T-helper 17 cell (primary cell): Measurements from ENCODE around the gene PTPRN2. TPM values are rescaled to one million over a fixed set of nuclear protein-coding genes. Genes with fewer than 3 reads are reported as not detected.

Experiments
- ATAC-seq: fragments of 150-1000 bp; cut with Tn5 transposase; 2 replicates; pipeline ENCODE4 v1.10.0; 2021; ENCODE audit warnings: mild to moderate bottlenecking, moderate library complexity
- DNase-seq, 3 donors: peaks; one replicate each; pipeline versions ENCODE4 v3.0.0 to v3.0.0-alpha.2; 2020 to 2021
- H3K9me3 ChIP-seq: one replicate; pipeline ENCODE4 v1.7.0; 2013; ENCODE audit warnings: low read length, mild to moderate bottlenecking; ENCODE audit not compliant: control insufficient read depth, poor library complexity, severe bottlenecking
- H3K27ac Mint-ChIP-seq: one replicate; pipeline ENCODE4 v1.8.0; 2022; ENCODE audit warnings: mild to moderate bottlenecking, moderate library complexity, mixed read lengths
- H3K27me3 Mint-ChIP-seq: one replicate; pipeline ENCODE4 v1.8.0; 2022; ENCODE audit warnings: mixed read lengths
- H3K36me3 Mint-ChIP-seq: one replicate; pipeline ENCODE4 v1.8.0; 2022; ENCODE audit warnings: low read depth, mixed read lengths
- H3K4me1 Mint-ChIP-seq: one replicate; pipeline ENCODE4 v1.8.0; 2022; ENCODE audit warnings: mild to moderate bottlenecking, mixed read lengths
- H3K4me3 Mint-ChIP-seq: one replicate; pipeline ENCODE4 v1.8.0; 2022; ENCODE audit warnings: mild to moderate bottlenecking, moderate library complexity, mixed read lengths
- total RNA-seq, 4 donors: library from RNA in 2 of 4; stranded (reverse) in 2 of 4; gene quantifications; one replicate each; pipeline ENCODE4 v1.2.3 and lab custom pipeline; 2022 to 2026

The PTPRN2 gene
- total RNA-seq, 2 donors from 2014 or later = 0.42 to 0.57 TPM

- DNase-seq = no peak
- Mint-ChIP-seq H3K4me1 (no peaks in the 10 kb centered on the region), H3K27ac (no peak overlapping the region), H3K27me3 (no peaks in the 10 kb centered on the region), H3K4me3 (no peak overlapping the region), H3K36me3 (no peaks in the 10 kb centered on the region)
- ATAC-seq = no peak
- H3K9me3 ChIP-seq = no peaks in the 10 kb centered on the region
Observed at GRCh38 chr7:158137516-158138328, 449.9 kb downstream of the PTPRN2 start.

GRCh38 chr7:158135931-158136330 is 451.7 kb downstream of the PTPRN2 start:
- no peak for ATAC-seq
- Mint-ChIP-seq H3K27ac (no peak overlapping the region), H3K4me3 (no peak overlapping the region), H3K4me1 (no peaks in the 10 kb centered on the region), H3K36me3 (no peaks in the 10 kb centered on the region), H3K27me3 (no peaks in the 10 kb centered on the region)
- DNase-seq = no peak
- no peaks in the 10 kb centered on the region for H3K9me3 ChIP-seq

GRCh38 chr7:158134824-158135223 is 452.8 kb downstream of the PTPRN2 start:
- H3K27ac Mint-ChIP-seq = no peak overlapping the region
- no peak for DNase-seq
- H3K9me3 ChIP-seq = no peaks in the 10 kb centered on the region
- no peaks in the 10 kb centered on the region for H3K27me3 Mint-ChIP-seq
- no peaks in the 10 kb centered on the region for H3K36me3 Mint-ChIP-seq
- H3K4me3 Mint-ChIP-seq = no peak overlapping the region
- ATAC-seq = no peak
- no peaks in the 10 kb centered on the region for H3K4me1 Mint-ChIP-seq

- Mint-ChIP-seq H3K36me3 (no peaks in the 10 kb centered on the region), H3K4me1 (no peaks in the 10 kb centered on the region), H3K27me3 (no peaks in the 10 kb centered on the region), H3K27ac (no peak overlapping the region), H3K4me3 (no peak overlapping the region)
- ATAC-seq (no peak), DNase-seq (no peak)
- no peaks in the 10 kb centered on the region for H3K9me3 ChIP-seq
Observed at GRCh38 chr7:158133515-158134271, 453.9 kb downstream of the PTPRN2 start.

GRCh38 chr7:158133057-158133456 is 454.6 kb downstream of the PTPRN2 start:
- H3K36me3 Mint-ChIP-seq = no peaks in the 10 kb centered on the region
- H3K9me3 ChIP-seq = no peaks in the 10 kb centered on the region
- no peak overlapping the region for H3K27ac Mint-ChIP-seq
- DNase-seq (no peak), ATAC-seq (no peak)
- H3K4me3 Mint-ChIP-seq = no peak overlapping the region
- H3K4me1 Mint-ChIP-seq = no peaks in the 10 kb centered on the region
- no peaks in the 10 kb centered on the region for H3K27me3 Mint-ChIP-seq

- no peaks in the 10 kb centered on the region for H3K36me3 Mint-ChIP-seq
- DNase-seq = no peak
- no peak overlapping the region for H3K27ac Mint-ChIP-seq
- H3K27me3 Mint-ChIP-seq = no peaks in the 10 kb centered on the region
- no peaks in the 10 kb centered on the region for H3K9me3 ChIP-seq
- no peaks in the 10 kb centered on the region for H3K4me1 Mint-ChIP-seq
- no peak overlapping the region for H3K4me3 Mint-ChIP-seq
- ATAC-seq = no peak
Observed at GRCh38 chr7:158130023-158130409, 457.6 kb downstream of the PTPRN2 start.

GRCh38 chr7:158129037-158130022 is 458.3 kb downstream of the PTPRN2 start:
- DNase-seq (no peak), ATAC-seq (no peak)
- no peaks in the 10 kb centered on the region for H3K36me3 Mint-ChIP-seq
- H3K4me1 Mint-ChIP-seq = no peaks in the 10 kb centered on the region
- H3K27me3 Mint-ChIP-seq = no peaks in the 10 kb centered on the region
- H3K4me3 Mint-ChIP-seq = no peak overlapping the region
- H3K27ac Mint-ChIP-seq = no peak overlapping the region
- no peaks in the 10 kb centered on the region for H3K9me3 ChIP-seq

GRCh38 chr7:158128572-158128971 is 459.1 kb downstream of the PTPRN2 start:
- Mint-ChIP-seq H3K27me3 (no peaks in the 10 kb centered on the region), H3K4me3 (no peak overlapping the region), H3K36me3 (no peaks in the 10 kb centered on the region), H3K4me1 (no peaks in the 10 kb centered on the region), H3K27ac (no peak overlapping the region)
- no peaks in the 10 kb centered on the region for H3K9me3 ChIP-seq
- DNase-seq (no peak), ATAC-seq (no peak)

GRCh38 chr7:158127241-158127640 is 460.4 kb downstream of the PTPRN2 start:
- DNase-seq (no peak), ATAC-seq (no peak)
- no peak overlapping the region for H3K27ac Mint-ChIP-seq
- no peaks in the 10 kb centered on the region for H3K36me3 Mint-ChIP-seq
- no peak overlapping the region for H3K4me3 Mint-ChIP-seq
- H3K4me1 Mint-ChIP-seq = no peaks in the 10 kb centered on the region
- no peaks in the 10 kb centered on the region for H3K9me3 ChIP-seq
- no peaks in the 10 kb centered on the region for H3K27me3 Mint-ChIP-seq

- no peak overlapping the region for H3K4me3 Mint-ChIP-seq
- H3K36me3 Mint-ChIP-seq = no peaks in the 10 kb centered on the region
- no peaks in the 10 kb centered on the region for H3K4me1 Mint-ChIP-seq
- DNase-seq (no peak), ATAC-seq (no peak)
- no peaks in the 10 kb centered on the region for H3K27me3 Mint-ChIP-seq
- H3K27ac Mint-ChIP-seq = no peak overlapping the region
- H3K9me3 ChIP-seq = no peaks in the 10 kb centered on the region
Observed at GRCh38 chr7:158126661-158127060, 461.0 kb downstream of the PTPRN2 start.

GRCh38 chr7:158125721-158126120 is 461.9 kb downstream of the PTPRN2 start:
- no peaks in the 10 kb centered on the region for H3K36me3 Mint-ChIP-seq

GRCh38 chr7:158125091-158125490 is 462.5 kb downstream of the PTPRN2 start:
- Mint-ChIP-seq H3K27me3 (no peaks in the 10 kb centered on the region), H3K4me1 (no peaks in the 10 kb centered on the region), H3K27ac (no peak overlapping the region), H3K36me3 (no peaks in the 10 kb centered on the region), H3K4me3 (no peak overlapping the region)
- no peaks in the 10 kb centered on the region for H3K9me3 ChIP-seq
- DNase-seq (no peak), ATAC-seq (no peak)

More at GRCh38 chr7:158125721-158126120, 461.9 kb downstream of the PTPRN2 start:
- no peaks in the 10 kb centered on the region for H3K4me1 Mint-ChIP-seq
- ATAC-seq (no peak), DNase-seq (no peak)
- no peaks in the 10 kb centered on the region for H3K9me3 ChIP-seq
- no peak overlapping the region for H3K27ac Mint-ChIP-seq
- no peak overlapping the region for H3K4me3 Mint-ChIP-seq
- no peaks in the 10 kb centered on the region for H3K27me3 Mint-ChIP-seq

- DNase-seq (no peak), ATAC-seq (no peak)
- no peak overlapping the region for H3K4me3 Mint-ChIP-seq
- H3K27ac Mint-ChIP-seq = no peak overlapping the region
- no peaks in the 10 kb centered on the region for H3K4me1 Mint-ChIP-seq
- no peaks in the 10 kb centered on the region for H3K36me3 Mint-ChIP-seq
- no peaks in the 10 kb centered on the region for H3K9me3 ChIP-seq
- no peaks in the 10 kb centered on the region for H3K27me3 Mint-ChIP-seq
Observed at GRCh38 chr7:158124671-158125079, 462.9 kb downstream of the PTPRN2 start.
